SK-N-SH treated with all-trans-retinoic acid at 6 μM for 48 hours (cell line): ENCODE measurements around the gene GRK5.

Experiments used
- ATAC-seq: fragments of 200-7000 bp; cut with Tn5 transposase; 3 replicates; pipeline ENCODE4 v1.9.1; 2020; ENCODE audit warnings: mild to moderate bottlenecking, moderate library complexity
- ARNTL ChIP-seq: fragments of 450-650 bp; formaldehyde crosslinking; IDR thresholded peaks from 2 replicates; pipeline ENCODE4 v1.5.0; 2020; ENCODE audit warnings: low read depth, mild to moderate bottlenecking, moderate library complexity, borderline replicate concordance
- BACH2 ChIP-seq: fragments of 250-450 bp; sonication (Bioruptor Pico); IDR thresholded peaks from 2 replicates; pipeline ENCODE4 v1.9.0; 2021; ENCODE audit warnings: mild to moderate bottlenecking, borderline replicate concordance
- CREB5 ChIP-seq: fragments of 250-450 bp; sonication (Bioruptor Pico); IDR thresholded peaks from 2 replicates; pipeline ENCODE4 v1.5.1; 2020; ENCODE audit warnings: low read depth, mild to moderate bottlenecking, moderate library complexity
- CSDC2 ChIP-seq: fragments of 250-450 bp; sonication (Bioruptor Pico); IDR thresholded peaks from 2 replicates; pipeline ENCODE4 v1.5.0; 2020; ENCODE audit warnings: mild to moderate bottlenecking, moderate library complexity
- CSRNP3 ChIP-seq: fragments of 250-450 bp; sonication (Bioruptor Pico); IDR thresholded peaks from 2 replicates; pipeline ENCODE4 v1.5.1; 2021; ENCODE audit warnings: mild to moderate bottlenecking, moderate library complexity
- ESRRG ChIP-seq: fragments of 250-450 bp; sonication (Bioruptor Pico); IDR thresholded peaks from 2 replicates; pipeline ENCODE4 v1.6.1; 2021; ENCODE audit warnings: mild to moderate bottlenecking
- GLIS3 ChIP-seq: fragments of 250-450 bp; sonication (Bioruptor Pico); IDR thresholded peaks from 2 replicates; pipeline ENCODE4 v1.5.0; 2020; ENCODE audit warnings: mild to moderate bottlenecking, moderate library complexity
- ISL1 ChIP-seq: fragments of 250-450 bp; sonication (Bioruptor Pico); IDR thresholded peaks from 2 replicates; pipeline ENCODE4 v2.1.2; 2022; ENCODE audit warnings: mild to moderate bottlenecking, moderate library complexity
- OSR1 ChIP-seq: fragments of 250-450 bp; sonication (Bioruptor Pico); IDR thresholded peaks from 2 replicates; pipeline ENCODE4 v1.8.0; 2022; ENCODE audit warnings: moderate library complexity, mild to moderate bottlenecking, inconsistent platforms
- PPARA ChIP-seq: fragments of 250-450 bp; sonication (Bioruptor Pico); IDR thresholded peaks from 2 replicates; pipeline ENCODE4 v1.5.0; 2020; ENCODE audit warnings: mild to moderate bottlenecking, borderline replicate concordance
- RARB ChIP-seq: fragments of 250-450 bp; sonication (Bioruptor Pico); IDR thresholded peaks from 2 replicates; pipeline ENCODE4 v1.8.0; 2021; ENCODE audit warnings: mild to moderate bottlenecking, moderate library complexity
- SNAI2 ChIP-seq: fragments of 250-450 bp; sonication (Bioruptor Pico); IDR thresholded peaks from 2 replicates; pipeline ENCODE4 v1.5.0; 2020; ENCODE audit warnings: mild to moderate bottlenecking, moderate library complexity
- TCF4 ChIP-seq: fragments of 250-450 bp; sonication (Bioruptor Pico); IDR thresholded peaks from 2 replicates; pipeline ENCODE4 v1.8.0; 2021; ENCODE audit warnings: mild to moderate bottlenecking, moderate library complexity, borderline replicate concordance
- TOX ChIP-seq: fragments of 250-450 bp; sonication (Bioruptor Pico); IDR thresholded peaks from 2 replicates; pipeline ENCODE4 v1.8.0; 2021; ENCODE audit warnings: mild to moderate bottlenecking, moderate library complexity, borderline replicate concordance
- TSHZ2 ChIP-seq: fragments of 250-450 bp; sonication (Bioruptor Pico); IDR thresholded peaks from 2 replicates; pipeline ENCODE4 v1.5.0; 2020; ENCODE audit warnings: mild to moderate bottlenecking, moderate library complexity
- ZFP3 ChIP-seq: fragments of 250-450 bp; sonication (Bioruptor Pico); IDR thresholded peaks from 2 replicates; pipeline ENCODE4 v1.5.0; 2020; ENCODE audit warnings: mild to moderate bottlenecking, moderate library complexity
- ZNF565 ChIP-seq: fragments of 450-650 bp; formaldehyde crosslinking; conservative IDR thresholded peaks from 2 replicates; pipeline ENCODE4 v1.5.0; 2020; ENCODE audit warnings: low read depth, mild to moderate bottlenecking, moderate library complexity
- ZNF70 ChIP-seq: fragments of 450-650 bp; formaldehyde crosslinking; IDR thresholded peaks from 2 replicates; pipeline ENCODE4 v1.5.0; 2020; ENCODE audit warnings: mild to moderate bottlenecking, moderate library complexity
- ZNF8 ChIP-seq: fragments of 450-650 bp; formaldehyde crosslinking; IDR thresholded peaks from 2 replicates; pipeline ENCODE4 v1.5.0; 2020; ENCODE audit warnings: mild to moderate bottlenecking, moderate library complexity
- TF ChIP-seq, protein P1 (sequence below): fragments of 250-450 bp; sonication (Bioruptor Pico); IDR thresholded peaks from 2 replicates; pipeline ENCODE4 v1.8.0; 2020; ENCODE audit warnings: mild to moderate bottlenecking, moderate library complexity, borderline replicate concordance

The GRK5 gene

DNA sequence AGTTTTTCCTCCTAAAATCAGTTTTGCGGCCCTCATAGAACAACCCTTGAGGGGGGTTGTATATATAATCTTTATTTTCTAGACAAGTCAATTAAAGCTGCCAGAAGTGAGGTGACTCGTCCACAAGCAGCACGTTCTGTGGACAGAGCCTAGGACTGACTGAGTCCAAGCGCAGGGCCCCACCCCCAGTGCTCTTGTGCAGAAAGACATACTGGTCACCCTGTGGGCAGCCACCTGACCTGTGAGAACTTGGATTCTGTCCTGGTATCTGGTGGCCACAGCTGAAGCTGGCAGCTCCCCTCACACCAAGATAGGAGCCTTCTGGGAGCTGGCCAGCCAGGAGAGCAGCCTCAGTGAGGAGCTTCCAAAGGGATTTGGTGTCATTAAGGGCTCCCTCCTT, 89.3 kb downstream of the GRK5 start:
- ATAC-seq, result no peak
- TF ChIP-seq ISL1 (CRISPR knock-in tag), result no peak
- no peak for TF ChIP-seq BACH2 (CRISPR knock-in tag)
- TF ChIP-seq RARB (CRISPR knock-in tag), result no peak
- TF ChIP-seq CREB5 (CRISPR knock-in tag), result no peak
- no peak for TF ChIP-seq TSHZ2
- TF ChIP-seq SNAI2 (CRISPR knock-in tag), result no peak
- TF ChIP-seq OSR1, result no peak
- no peak for TF ChIP-seq ESRRG (CRISPR knock-in tag)
- TF ChIP-seq GLIS3 (CRISPR knock-in tag), result no peak
- TF ChIP-seq ZNF70 (CRISPR knock-in tag), result no peak
- no peak for TF ChIP-seq ZFP3

DNA sequence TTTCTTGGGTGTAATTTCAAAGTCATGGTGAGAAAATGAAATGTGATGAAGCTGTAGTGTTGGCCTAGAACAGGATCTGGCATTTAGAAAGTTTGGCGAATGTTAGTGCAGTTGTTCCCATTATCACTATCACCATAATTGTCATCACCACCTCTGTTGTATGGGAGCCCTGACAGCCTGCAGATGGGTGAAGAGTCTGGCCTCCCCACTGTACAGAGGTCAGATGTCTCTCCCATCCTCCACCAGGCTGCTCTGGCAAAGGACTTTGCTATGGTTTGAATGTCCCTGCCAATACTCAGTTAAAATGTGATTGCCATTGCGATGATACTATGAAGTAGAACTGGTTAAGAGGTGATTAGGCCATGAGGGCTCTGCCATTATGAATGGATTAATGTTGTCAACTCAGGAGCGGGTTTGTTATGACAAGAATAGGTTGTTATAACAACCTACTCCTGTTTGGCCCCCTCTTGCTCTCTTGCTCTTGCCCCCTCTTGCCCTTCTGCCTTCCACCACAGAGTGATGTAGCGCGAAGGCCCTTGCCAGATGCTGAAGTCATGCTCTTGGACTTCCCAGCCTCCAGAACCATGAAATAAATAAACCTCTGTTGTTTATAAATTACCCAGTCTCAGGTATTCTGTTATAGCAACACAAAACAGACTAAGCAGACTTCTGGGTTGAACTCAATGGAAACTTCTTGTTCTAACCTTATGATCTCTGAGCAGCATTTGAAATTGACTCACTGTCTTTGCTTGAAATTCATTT, 90.0 kb downstream of the GRK5 start:
- ATAC-seq, result no peak
- no peak for TF ChIP-seq ESRRG (CRISPR knock-in tag)
- TF ChIP-seq ZNF565 (CRISPR knock-in tag), result no peak
- TF ChIP-seq, protein P1, sequence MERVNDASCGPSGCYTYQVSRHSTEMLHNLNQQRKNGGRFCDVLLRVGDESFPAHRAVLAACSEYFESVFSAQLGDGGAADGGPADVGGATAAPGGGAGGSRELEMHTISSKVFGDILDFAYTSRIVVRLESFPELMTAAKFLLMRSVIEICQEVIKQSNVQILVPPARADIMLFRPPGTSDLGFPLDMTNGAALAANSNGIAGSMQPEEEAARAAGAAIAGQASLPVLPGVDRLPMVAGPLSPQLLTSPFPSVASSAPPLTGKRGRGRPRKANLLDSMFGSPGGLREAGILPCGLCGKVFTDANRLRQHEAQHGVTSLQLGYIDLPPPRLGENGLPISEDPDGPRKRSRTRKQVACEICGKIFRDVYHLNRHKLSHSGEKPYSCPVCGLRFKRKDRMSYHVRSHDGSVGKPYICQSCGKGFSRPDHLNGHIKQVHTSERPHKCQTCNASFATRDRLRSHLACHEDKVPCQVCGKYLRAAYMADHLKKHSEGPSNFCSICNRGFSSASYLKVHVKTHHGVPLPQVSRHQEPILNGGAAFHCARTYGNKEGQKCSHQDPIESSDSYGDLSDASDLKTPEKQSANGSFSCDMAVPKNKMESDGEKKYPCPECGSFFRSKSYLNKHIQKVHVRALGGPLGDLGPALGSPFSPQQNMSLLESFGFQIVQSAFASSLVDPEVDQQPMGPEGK (CRISPR knock-in tag), result no peak
- no peak for TF ChIP-seq CREB5 (CRISPR knock-in tag)
- no peak for TF ChIP-seq TOX
- TF ChIP-seq ZNF8 (CRISPR knock-in tag), result no peak
- TF ChIP-seq ARNTL (CRISPR knock-in tag), result no peak
- TF ChIP-seq ZFP3, result no peak
- TF ChIP-seq TCF4 (CRISPR knock-in tag), result no peak
- TF ChIP-seq CSRNP3 (CRISPR knock-in tag), result no peak
- TF ChIP-seq PPARA (CRISPR knock-in tag), result no peak
- TF ChIP-seq TSHZ2, result no peak
- no peak for TF ChIP-seq CSDC2 (CRISPR knock-in tag)
- no peak for TF ChIP-seq BACH2 (CRISPR knock-in tag)
